Mesenchymal stem cell (in vitro differentiated cells and primary cell): ENCODE data around the gene RASGEF1C.

ENCODE experiments used
- DNase-seq: peaks from one replicate; pipeline ENCODE4 v3.0.0-alpha.2; 2013
- H2AFZ ChIP-seq: one replicate; pipeline ENCODE4 v1.6.1; 2013; ENCODE audit warnings: low read depth, mild to moderate bottlenecking, control low read depth, inconsistent platforms, low read length, moderate library complexity
- H2AK5ac ChIP-seq: 2 replicates; pipeline ENCODE4 v1.6.1; 2013; ENCODE audit warnings: low read length, moderate library complexity, mild to moderate bottlenecking, inconsistent platforms; ENCODE audit not compliant: severe bottlenecking
- H2BK120ac ChIP-seq: one replicate; pipeline ENCODE4 v1.6.1; 2013; ENCODE audit warnings: low read depth, mild to moderate bottlenecking, inconsistent platforms, low read length, moderate library complexity
- H2BK12ac ChIP-seq, 2 experiments: one replicate each; pipeline ENCODE4 v1.6.1; 2013; ENCODE audit warnings: inconsistent platforms in 2 of 2, low read length in 2 of 2, mild to moderate bottlenecking in 2 of 2, moderate library complexity in 2 of 2, control low read depth in 1 of 2
- H2BK15ac ChIP-seq: one replicate; pipeline ENCODE4 v1.6.1; 2013; ENCODE audit warnings: mild to moderate bottlenecking, low read depth, inconsistent platforms; ENCODE audit not compliant: poor library complexity, severe bottlenecking
- H2BK5ac ChIP-seq: 2 replicates; pipeline ENCODE4 v1.6.1; 2013; ENCODE audit warnings: low read depth, mild to moderate bottlenecking, low read length, control low read depth, inconsistent platforms; ENCODE audit not compliant: poor library complexity, severe bottlenecking
- H3K14ac ChIP-seq, 2 experiments: one replicate each; pipeline ENCODE4 v1.6.1; 2013; ENCODE audit warnings: inconsistent platforms in 2 of 2, low read length in 2 of 2, control low read depth in 1 of 2, mild to moderate bottlenecking in 1 of 2, moderate library complexity in 1 of 2
- H3K18ac ChIP-seq, 2 experiments: one replicate each; pipeline ENCODE4 v1.6.1; 2013; ENCODE audit warnings: inconsistent platforms in 2 of 2, low read length in 2 of 2, control low read depth in 1 of 2, low read depth in 1 of 2, mild to moderate bottlenecking in 1 of 2
- H3K23ac ChIP-seq, 2 experiments: one replicate each; pipeline ENCODE4 v1.6.1; 2013; ENCODE audit warnings: inconsistent platforms in 2 of 2, low read length in 2 of 2, mild to moderate bottlenecking in 2 of 2, moderate library complexity in 2 of 2, control low read depth in 1 of 2
- H3K27ac ChIP-seq: 2 replicates; pipeline ENCODE4 v1.5.1; 2013; ENCODE audit warnings: mild to moderate bottlenecking, moderate library complexity, low read length, control low read depth, inconsistent platforms; ENCODE audit not compliant: poor library complexity, severe bottlenecking
- H3K27me3 ChIP-seq, 2 experiments: 2 replicates each; pipeline versions ENCODE4 v1.6.1 to v1.7.0; 2013; ENCODE audit warnings: low read length in 2 of 2, mild to moderate bottlenecking in 2 of 2, moderate library complexity in 2 of 2, control low read depth in 1 of 2, inconsistent platforms in 1 of 2; ENCODE audit not compliant: control insufficient read depth in 1 of 2, insufficient read depth in 1 of 2
- H3K36me3 ChIP-seq, 2 experiments: 2 replicates each; pipeline versions ENCODE4 v1.6.1 to v1.7.0; 2013; ENCODE audit warnings: low read length in 2 of 2, control low read depth in 1 of 2, inconsistent platforms in 1 of 2, low read depth in 1 of 2, mild to moderate bottlenecking in 1 of 2; ENCODE audit not compliant: insufficient read depth in 2 of 2, control insufficient read depth in 1 of 2
- H3K4ac ChIP-seq, 2 experiments: one replicate each; pipeline ENCODE4 v1.6.1; 2013; ENCODE audit warnings: inconsistent platforms in 2 of 2, low read length in 2 of 2, mild to moderate bottlenecking in 2 of 2, moderate library complexity in 2 of 2, control low read depth in 1 of 2, low read depth in 1 of 2
- H3K4me1 ChIP-seq: 2 replicates; pipeline ENCODE4 v1.6.1; 2013; ENCODE audit warnings: low read depth, low read length, control low read depth; ENCODE audit not compliant: control insufficient read depth, insufficient read depth
- H3K4me2 ChIP-seq: 2 replicates; pipeline ENCODE4 v1.6.1; 2013; ENCODE audit warnings: low read length, mild to moderate bottlenecking, inconsistent platforms; ENCODE audit not compliant: poor library complexity, severe bottlenecking
- H3K4me3 ChIP-seq, 2 experiments: 2 replicates each; pipeline versions ENCODE4 v1.5.1 to v1.7.0; 2013; ENCODE audit warnings: low read length in 2 of 2, mild to moderate bottlenecking in 2 of 2, control low read depth in 1 of 2, low read depth in 1 of 2; ENCODE audit not compliant: insufficient read depth in 1 of 2
- H3K79me1 ChIP-seq: replicated peaks from 2 replicates; pipeline ENCODE4 v1.6.1; 2013; ENCODE audit warnings: mild to moderate bottlenecking, control low read depth, low read length, inconsistent platforms; ENCODE audit not compliant: poor library complexity, severe bottlenecking
- H3K9ac ChIP-seq: 2 replicates; pipeline ENCODE4 v1.7.0; 2013; ENCODE audit warnings: mild to moderate bottlenecking, low read length, moderate library complexity
- H3K9me3 ChIP-seq: 2 replicates; pipeline ENCODE4 v1.7.0; 2013; ENCODE audit warnings: mild to moderate bottlenecking, low read length; ENCODE audit not compliant: control insufficient read depth
- H4K8ac ChIP-seq: one replicate; pipeline ENCODE4 v1.6.1; 2013; ENCODE audit warnings: inconsistent platforms, mild to moderate bottlenecking, low read length, moderate library complexity
- H4K91ac ChIP-seq: one replicate; pipeline ENCODE4 v1.6.1; 2013; ENCODE audit warnings: mild to moderate bottlenecking, low read length, inconsistent platforms
- WGBS: methylation state at CpG from one replicate; pipeline ENCODE4 v1.1.7; 2013; ENCODE audit warnings: mixed read lengths; 5-methylcytosine and 5-hydroxymethylcytosine counted together

The RASGEF1C gene

GRCh38 chr5:180114304-180115003 is 94.6 kb downstream of the RASGEF1C start:
- no peaks in the 10 kb centered on the region for H3K36me3 ChIP-seq
- no peak overlapping the region for H3K4me3 ChIP-seq
- H2BK120ac ChIP-seq = no peak overlapping the region
- H3K14ac ChIP-seq = no peak overlapping the region
- H3K18ac ChIP-seq = no peak overlapping the region
- H3K4me1 ChIP-seq = no peaks in the 10 kb centered on the region
- H2BK15ac ChIP-seq = no peak overlapping the region
- WGBS = 89% methylated on average over 23 of the region's 23 CpGs
- no peak overlapping the region for H3K4ac ChIP-seq
- no peak for DNase-seq
- no peak overlapping the region for H4K91ac ChIP-seq
- H3K23ac ChIP-seq = no peak overlapping the region
- H2AK5ac ChIP-seq = no peak overlapping the region
- no peak overlapping the region for H3K9ac ChIP-seq
- no peak overlapping the region for H3K27ac ChIP-seq
- peaks cover 3% of the 10 kb centered on the region for H3K9me3 ChIP-seq
- no peak overlapping the region for H2AFZ ChIP-seq
- no peak overlapping the region for H2BK12ac ChIP-seq
- peaks cover 0 to 23% of the 10 kb centered on the region in 2 experiments for H3K27me3 ChIP-seq
- no peak overlapping the region for H4K8ac ChIP-seq
- no peak overlapping the region for H2BK5ac ChIP-seq
- no peak overlapping the region for H3K4me2 ChIP-seq
- no peaks in the 10 kb centered on the region for H3K79me1 ChIP-seq

- no peak for DNase-seq
- Histone ChIP-seq H3K4me3 (no peak overlapping the region), H3K27ac (no peak overlapping the region), H2AFZ (no peak overlapping the region), H3K18ac (no peak overlapping the region), H3K23ac (no peak overlapping the region), H2BK5ac (no peak overlapping the region), H3K4me2 (no peak overlapping the region), H3K4me1 (no peaks in the 10 kb centered on the region), H3K9me3 (peaks cover 4% of the 10 kb centered on the region), H3K36me3 (no peaks in the 10 kb centered on the region), H3K4ac (no peak overlapping the region), H3K9ac (no peak overlapping the region), H2AK5ac (no peak overlapping the region), H4K91ac (no peak overlapping the region), H2BK12ac (no peak overlapping the region), H2BK120ac (no peak overlapping the region), H3K79me1 (no peaks in the 10 kb centered on the region), H2BK15ac (no peak overlapping the region), H3K27me3 (peaks cover 0 to 23% of the 10 kb centered on the region in 2 experiments), H4K8ac (no peak overlapping the region), H3K14ac (no peak overlapping the region)
- WGBS = 89% methylated on average over 23 of the region's 23 CpGs
These were observed 95.2 kb downstream of the RASGEF1C start for GRCh38 chr5:180113660-180114303.

DNA sequence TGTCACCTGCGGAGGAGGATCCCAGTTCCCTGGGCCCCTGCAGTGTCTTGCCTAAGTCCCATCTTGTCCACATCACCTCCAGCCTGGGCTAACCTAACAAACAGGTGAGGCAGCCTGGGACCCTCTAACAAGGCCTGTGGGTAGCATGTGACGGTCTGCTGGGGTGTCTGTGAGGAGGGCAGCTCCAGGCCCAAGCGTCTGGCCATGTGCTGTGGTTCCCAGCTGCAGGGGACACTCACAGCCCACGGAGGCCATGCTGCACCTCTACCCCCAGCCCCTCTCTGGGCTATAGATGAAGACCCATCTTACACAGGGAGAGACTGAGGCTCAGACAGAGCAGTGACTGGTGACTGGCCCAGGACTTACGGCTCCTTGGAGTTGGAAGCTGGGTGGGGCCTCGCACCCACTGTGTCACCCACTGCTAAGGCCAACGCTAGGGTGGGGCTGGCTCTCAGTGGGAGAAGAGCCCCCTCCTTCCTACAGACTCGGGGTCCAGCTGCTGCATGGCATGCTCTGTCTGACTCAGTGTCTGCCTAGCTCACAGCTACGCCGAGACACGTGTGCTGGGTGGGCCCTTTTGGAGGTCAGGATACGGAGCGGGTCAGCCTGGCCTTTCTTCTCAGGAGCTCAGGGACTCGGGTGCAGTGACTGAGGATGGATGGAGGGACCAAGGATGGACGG is 96.7 kb downstream of the RASGEF1C start:
- no peak overlapping the region for H3K9ac ChIP-seq
- peaks cover 9% of the 10 kb centered on the region for H3K9me3 ChIP-seq
- no peak overlapping the region for H2BK5ac ChIP-seq
- WGBS = 77% methylated on average over 15 of the region's 15 CpGs
- no peaks in the 10 kb centered on the region for H3K79me1 ChIP-seq
- H3K36me3 ChIP-seq = no peaks in the 10 kb centered on the region
- no peak for DNase-seq
- H3K4me3 ChIP-seq = no peak overlapping the region
- H2BK120ac ChIP-seq = no peak overlapping the region
- H3K27me3 ChIP-seq = peaks cover 0 to 14% of the 10 kb centered on the region in 2 experiments
- H3K14ac ChIP-seq = no peak overlapping the region
- H2BK12ac ChIP-seq = no peak overlapping the region
- no peak overlapping the region for H3K4ac ChIP-seq
- no peak overlapping the region for H3K27ac ChIP-seq
- no peak overlapping the region for H2BK15ac ChIP-seq
- H3K23ac ChIP-seq = no peak overlapping the region
- H2AFZ ChIP-seq = no peak overlapping the region
- H2AK5ac ChIP-seq = no peak overlapping the region
- no peak overlapping the region for H4K8ac ChIP-seq
- no peak overlapping the region for H3K4me2 ChIP-seq
- no peak overlapping the region for H3K18ac ChIP-seq
- no peaks in the 10 kb centered on the region for H3K4me1 ChIP-seq
- H4K91ac ChIP-seq = no peak overlapping the region

DNA sequence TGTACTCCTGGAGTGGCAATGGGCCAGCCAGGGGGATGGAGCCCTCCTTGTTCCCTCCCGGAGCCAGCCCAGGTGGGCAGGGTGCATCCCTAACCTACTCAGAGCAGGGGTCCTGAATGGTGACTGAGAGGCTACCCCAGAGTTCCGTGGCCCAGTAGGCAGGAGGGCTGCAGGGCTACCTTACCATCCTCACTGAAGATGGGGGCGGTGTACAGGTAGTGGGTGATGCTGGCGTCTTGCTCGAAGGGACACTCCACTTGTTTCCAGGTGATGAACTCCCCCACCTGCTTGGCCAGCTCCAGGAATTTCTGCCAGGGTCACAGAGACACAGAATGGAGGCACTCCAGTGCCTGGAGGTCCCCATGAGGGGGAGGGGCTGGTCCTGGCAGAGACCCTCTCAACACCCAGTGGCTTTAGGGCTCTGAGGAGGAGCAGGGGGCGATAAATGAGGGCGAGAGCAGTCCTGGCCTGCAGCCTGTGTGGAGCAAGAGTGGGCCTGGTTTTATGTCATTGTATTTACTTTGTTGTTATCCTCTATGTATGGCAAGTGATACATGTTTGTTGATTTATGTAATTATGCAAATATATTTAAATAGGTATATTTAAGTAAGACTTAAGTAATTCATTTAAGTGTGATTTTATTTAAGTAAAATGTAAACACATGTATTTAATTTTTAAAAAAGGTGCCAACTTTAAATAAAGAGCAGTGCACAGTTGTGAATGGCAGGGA is 97.6 kb downstream of the RASGEF1C start:
- Histone ChIP-seq H2BK5ac (no peak overlapping the region), H4K8ac (no peak overlapping the region), H3K4ac (no peak overlapping the region), H2AFZ (no peak overlapping the region), H3K14ac (no peak overlapping the region), H2BK15ac (no peak overlapping the region), H3K27ac (no peak overlapping the region), H2BK12ac (no peak overlapping the region), H3K27me3 (peaks cover 0 to 12% of the 10 kb centered on the region in 2 experiments), H3K4me2 (no peak overlapping the region), H3K4me3 (no peak overlapping the region), H3K36me3 (no peaks in the 10 kb centered on the region), H3K79me1 (no peaks in the 10 kb centered on the region), H3K23ac (no peak overlapping the region), H4K91ac (no peak overlapping the region), H3K18ac (no peak overlapping the region), H3K9ac (no peak overlapping the region), H3K9me3 (peaks cover 15% of the 10 kb centered on the region), H2BK120ac (no peak overlapping the region), H2AK5ac (no peak overlapping the region), H3K4me1 (no peaks in the 10 kb centered on the region)
- 77% methylated on average over 7 of the region's 7 CpGs for WGBS
- DNase-seq = no peak
